Left ventricle myocardium inferior (tissue), 1 donor: ENCODE results near the gene CACUL1. TPM values are rescaled to one million over a fixed set of nuclear protein-coding genes. Genes with fewer than 3 reads are reported as not detected.

Experiments used
- DNase-seq: peaks from one replicate; pipeline ENCODE4 v3.0.0-alpha.2; 2020
- H3K27ac ChIP-seq: fragments of 200-600 bp; replicated peaks from 2 replicates; pipeline ENCODE4 v1.8.0; 2021
- H3K27me3 ChIP-seq: fragments of 200-600 bp; 2 replicates; pipeline ENCODE4 v1.8.0; 2021; ENCODE audit warnings: low read depth
- H3K36me3 ChIP-seq: fragments of 200-600 bp; 2 replicates; pipeline ENCODE4 v1.8.0; 2021
- H3K4me1 ChIP-seq: fragments of 200-600 bp; 2 replicates; pipeline ENCODE4 v1.8.0; 2021
- H3K4me3 ChIP-seq: fragments of 200-600 bp; 2 replicates; pipeline ENCODE4 v1.8.0; 2021; ENCODE audit warnings: mild to moderate bottlenecking, moderate library complexity
- H3K9me3 ChIP-seq: fragments of 200-600 bp; replicated peaks from 2 replicates; pipeline ENCODE4 v1.8.0; 2021
- CTCF ChIP-seq: fragments of 200-600 bp; IDR thresholded peaks from 2 replicates; pipeline ENCODE4 v1.8.0; 2021; ENCODE audit warnings: antibody characterized with exemption, mild to moderate bottlenecking, borderline replicate concordance
- intact Hi-C: fragments of 100-400 bp; cut with micrococcal nuclease; formaldehyde crosslinking; loops from one replicate; pipeline ENCODE4 v1.11.0; 2022
- total RNA-seq: library from RNA; stranded (reverse); fragmentation: NEBNext Ultra II Directional; extraction: Animal tissue kit (Norgen Biotek cat#: 25700); gene quantifications from one replicate; pipeline ENCODE4 v1.2.1, GENCODE V29; 2021
- donor health status: DM: no; HTN: yes; CAD: no; lungs with severe emphysema.

Gene CACUL1
- total RNA-seq, 1 donor from 2014 or later = 27.4 TPM

GRCh38 chr10:118767297-118768040 is 12.7 kb upstream of the CACUL1 start:
- Histone ChIP-seq H3K4me3 (no peak overlapping the region), H3K27me3 (no peaks in the 10 kb centered on the region), H3K36me3 (no peaks in the 10 kb centered on the region), H3K9me3 (no peaks in the 10 kb centered on the region), H3K27ac (no peak overlapping the region), H3K4me1 (no peaks in the 10 kb centered on the region)
- no peak for TF ChIP-seq CTCF
- DNase-seq = no peak
- intact Hi-C loops = no loop called here

- Histone ChIP-seq H3K36me3 (no peaks in the 10 kb centered on the region), H3K27ac (no peak overlapping the region), H3K9me3 (no peaks in the 10 kb centered on the region), H3K4me1 (no peaks in the 10 kb centered on the region), H3K4me3 (no peak overlapping the region), H3K27me3 (no peaks in the 10 kb centered on the region)
- no peak for TF ChIP-seq CTCF
- intact Hi-C loops = no loop called here
- no peak for DNase-seq
Observed at GRCh38 chr10:118764195-118764594, 9.4 kb upstream of the CACUL1 start.

- no peak overlapping the region for H3K27ac ChIP-seq
- H3K4me3 ChIP-seq = no peak overlapping the region
- H3K4me1 ChIP-seq = no peaks in the 10 kb centered on the region
- no peaks in the 10 kb centered on the region for H3K27me3 ChIP-seq
- no peaks in the 10 kb centered on the region for H3K36me3 ChIP-seq
- intact Hi-C loops = no loop called here
- no peak for DNase-seq
- TF ChIP-seq CTCF = no peak
- no peaks in the 10 kb centered on the region for H3K9me3 ChIP-seq
Observed at GRCh38 chr10:118763202-118763988, 8.6 kb upstream of the CACUL1 start.

- H3K36me3 ChIP-seq = no peaks in the 10 kb centered on the region
Observed at GRCh38 chr10:118760265-118760664, 5.5 kb upstream of the CACUL1 start.

GRCh38 chr10:118758449-118758848 is 3.7 kb upstream of the CACUL1 start:
- no peak overlapping the region for H3K4me3 ChIP-seq
- intact Hi-C loops = no loop called here
- H3K27me3 ChIP-seq = no peaks in the 10 kb centered on the region
- no peak for TF ChIP-seq CTCF
- no peaks in the 10 kb centered on the region for H3K9me3 ChIP-seq
- peaks cover 21% of the 10 kb centered on the region for H3K4me1 ChIP-seq
- no peak overlapping the region for H3K27ac ChIP-seq
- no peak for DNase-seq
- no peaks in the 10 kb centered on the region for H3K36me3 ChIP-seq

More at GRCh38 chr10:118760265-118760664, 5.5 kb upstream of the CACUL1 start:
- H3K4me1 ChIP-seq = peaks cover 7% of the 10 kb centered on the region
- intact Hi-C loops = no loop called here
- H3K27ac ChIP-seq = no peak overlapping the region
- H3K9me3 ChIP-seq = no peaks in the 10 kb centered on the region
- no peaks in the 10 kb centered on the region for H3K27me3 ChIP-seq
- TF ChIP-seq CTCF = no peak
- DNase-seq = no peak
- H3K4me3 ChIP-seq = no peak overlapping the region
